ENCODE measurements around the gene UFD1. TPM values are rescaled to one million over a fixed set of nuclear protein-coding genes. Genes with fewer than 3 reads are reported as not detected.

The UFD1 gene
- total and polyA plus RNA-seq, 9 of the 15 experiments (the other 6 are each of a cell fraction or from before 2014, with no cell fraction given) = 238 to 645 (median 363) TPM

GRCh38 chr22:19495562-19496323, 16.8 kb upstream of the UFD1 start (continued):
- TF ChIP-seq RREB1 (CRISPR knock-in tag; IDR thresholded peaks at IDR 0.05) (0 out of 2 replicates have a peak, but pooled peaks have one; percentile 48), KLF6 (CRISPR knock-in tag; IDR thresholded peaks at IDR 0.05; ENCODE audit: borderline replicate concordance) (no peak), GATA2 (CRISPR knock-in tag; IDR thresholded peaks at IDR 0.05) (peak; percentile 26; the same call in 1 of the 2 replicates), TRIM25 (IDR thresholded peaks at IDR 0.05; ENCODE audit: borderline replicate concordance) (no peak), FOXJ3 (CRISPR knock-in tag; IDR thresholded peaks at IDR 0.05) (0 out of 2 replicates have a peak, but pooled peaks have one; percentile 56), ZBTB40 (IDR thresholded peaks at IDR 0.05) (no peak), ZBTB40 (CRISPR knock-in tag; IDR thresholded peaks at IDR 0.05) (0 out of 2 replicates have a peak, but pooled peaks have one; percentile 27), PTRF (tag; IDR thresholded peaks at IDR 0.05) (no peak), CBFA2T2 (conservative IDR thresholded peaks at IDR 0.05) (no peak)
